HG03520 (cell line): ENCODE results near the gene FNDC11.

Source experiments
- ATAC-seq: cut with Tn5 transposase; IDR thresholded peaks from one replicate; pipeline ENCODE4 v1.9.1; 2021; ENCODE audit warnings: mild to moderate bottlenecking, moderate library complexity; ENCODE audit not compliant: unreplicated experiment

The FNDC11 gene

GRCh38 chr20:63539092-63539430 lies 14.9 kb upstream of the FNDC11 start:
- no peak for ATAC-seq

- no peak for ATAC-seq
Measured at GRCh38 chr20:63539441-63540370, 14.3 kb upstream of the FNDC11 start.

- no peak for ATAC-seq
Measured at GRCh38 chr20:63540417-63541186, 13.4 kb upstream of the FNDC11 start.

GRCh38 chr20:63541371-63541770 lies 12.6 kb upstream of the FNDC11 start:
- ATAC-seq, result no peak

- ATAC-seq, result no peak
Measured at GRCh38 chr20:63542031-63542559, 11.9 kb upstream of the FNDC11 start.

GRCh38 chr20:63542696-63543095 lies 11.3 kb upstream of the FNDC11 start:
- no peak for ATAC-seq

- no peak for ATAC-seq
Measured at GRCh38 chr20:63543131-63543530, 10.8 kb upstream of the FNDC11 start.

- ATAC-seq, result no peak
Measured at GRCh38 chr20:63543733-63544132, 10.2 kb upstream of the FNDC11 start.

- ATAC-seq, result no peak
Measured at GRCh38 chr20:63544241-63544957, 9.6 kb upstream of the FNDC11 start.

GRCh38 chr20:63544958-63545516 lies 8.9 kb upstream of the FNDC11 start:
- ATAC-seq, result no peak

GRCh38 chr20:63545814-63546213 lies 8.1 kb upstream of the FNDC11 start:
- ATAC-seq, result no peak

GRCh38 chr20:63546256-63546955 lies 7.6 kb upstream of the FNDC11 start:
- ATAC-seq, result no peak

- no peak for ATAC-seq
Measured at GRCh38 chr20:63546956-63547724, 6.8 kb upstream of the FNDC11 start.

- ATAC-seq, result no peak
Measured at GRCh38 chr20:63547725-63548480, 6.1 kb upstream of the FNDC11 start, which contains the start of gene SRMS. TSS of gene SRMS (minus strand) at chr20:63547749. CDS start at chr20:63547463, 286 bp downstream.

- no peak for ATAC-seq
Measured at GRCh38 chr20:63548542-63548941, 5.4 kb upstream of the FNDC11 start.

GRCh38 chr20:63549019-63549418 lies 4.9 kb upstream of the FNDC11 start:
- ATAC-seq, result no peak

GRCh38 chr20:63549679-63550282 lies 4.2 kb upstream of the FNDC11 start:
- no peak for ATAC-seq

- no peak for ATAC-seq
Measured at GRCh38 chr20:63551068-63551467, 2.9 kb upstream of the FNDC11 start.
